Lower leg skin (tissue), 3 donors: ENCODE measurements around the gene ACLY.

Experiments
- CTCF ChIP-seq, 3 donors: fragments of 450-650 bp; IDR thresholded peaks; one replicate each; pipeline ENCODE4 v1.5.1; 2016; ENCODE audit warnings: antibody characterized with exemption in 3 of 3, mild to moderate bottlenecking in 3 of 3, moderate library complexity in 2 of 3
- POLR2A ChIP-seq, 2 donors: fragments of 450-650 bp; IDR thresholded peaks; one replicate each; pipeline ENCODE4 v1.6.1; 2016 to 2017; ENCODE audit warnings: antibody characterized with exemption in 2 of 2, mild to moderate bottlenecking in 1 of 2, moderate library complexity in 1 of 2

- TF ChIP-seq CTCF (IDR thresholded peaks at IDR 0.05) (no peak), POLR2A (IDR thresholded peaks at IDR 0.05) (no peak)
Measured at GRCh38 chr17:41942626-41943373, 24.0 kb upstream of the ACLY start.
